H9 (cell line): ENCODE data around the gene ZDHHC16. TPM values are rescaled to one million over a fixed set of nuclear protein-coding genes. Genes with fewer than 3 reads are reported as not detected.

Experiments used
- DNase-seq: peaks from one replicate; pipeline ENCODE4 v3.0.0-alpha.2; 2017
- H2AFZ ChIP-seq: one replicate; pipeline ENCODE4 v1.6.1; 2013; ENCODE audit warnings: mild to moderate bottlenecking, low read length, control low read depth, moderate library complexity
- H2AK5ac ChIP-seq: 2 replicates; pipeline ENCODE4 v1.6.1; 2013; ENCODE audit warnings: low read length, control low read depth, mixed read lengths; ENCODE audit not compliant: insufficient read length
- H2BK120ac ChIP-seq: one replicate; pipeline ENCODE4 v1.6.1; 2013; ENCODE audit warnings: low read depth, mild to moderate bottlenecking, low read length, control low read depth, inconsistent platforms; ENCODE audit not compliant: poor library complexity, severe bottlenecking
- H2BK12ac ChIP-seq: 2 replicates; pipeline ENCODE4 v1.6.1; 2013; ENCODE audit warnings: low read length, control low read depth, mixed read lengths, low read depth; ENCODE audit not compliant: insufficient read length
- H2BK15ac ChIP-seq: 2 replicates; pipeline ENCODE4 v1.6.1; 2013; ENCODE audit warnings: low read depth, low read length, control low read depth
- H2BK20ac ChIP-seq: one replicate; pipeline ENCODE4 v1.6.1; 2013; ENCODE audit warnings: low read depth, mild to moderate bottlenecking, low read length, control low read depth, inconsistent platforms; ENCODE audit not compliant: poor library complexity, severe bottlenecking
- H2BK5ac ChIP-seq: 2 replicates; pipeline ENCODE4 v1.6.1; 2013; ENCODE audit warnings: low read length, control low read depth, mixed read lengths; ENCODE audit not compliant: insufficient read length
- H3K14ac ChIP-seq: 2 replicates; pipeline ENCODE4 v1.6.1; 2013; ENCODE audit warnings: low read length, control low read depth; ENCODE audit not compliant: insufficient read depth
- H3K18ac ChIP-seq: 2 replicates; pipeline ENCODE4 v1.6.1; 2013; ENCODE audit warnings: low read depth, mild to moderate bottlenecking, mixed read lengths, low read length, control low read depth; ENCODE audit not compliant: insufficient read length
- H3K23ac ChIP-seq: 2 replicates; pipeline ENCODE4 v1.6.1; 2013; ENCODE audit warnings: low read length, control low read depth, mixed read lengths, low read depth; ENCODE audit not compliant: insufficient read length
- H3K23me2 ChIP-seq: 2 replicates; pipeline ENCODE4 v1.6.1; 2013; ENCODE audit warnings: low read depth, mild to moderate bottlenecking, mixed read lengths, low read length, control low read depth; ENCODE audit not compliant: insufficient read length, poor library complexity, severe bottlenecking
- H3K27ac ChIP-seq: 2 replicates; pipeline ENCODE4 v1.5.1; 2013; ENCODE audit warnings: low read length, control low read depth, mixed read lengths, low read depth; ENCODE audit not compliant: insufficient read length
- H3K27me3 ChIP-seq: 2 replicates; pipeline ENCODE4 v1.6.1; 2013; ENCODE audit warnings: low read length, control low read depth, inconsistent platforms; ENCODE audit not compliant: insufficient read depth
- H3K4ac ChIP-seq: 2 replicates; pipeline ENCODE4 v1.6.1; 2013; ENCODE audit warnings: low read depth, mild to moderate bottlenecking, control low read depth, inconsistent platforms, low read length, moderate library complexity
- H3K4me1 ChIP-seq: 2 replicates; pipeline ENCODE4 v1.6.1; 2013; ENCODE audit warnings: low read length, control low read depth, inconsistent platforms; ENCODE audit not compliant: insufficient read depth
- H3K4me2 ChIP-seq: 2 replicates; pipeline ENCODE4 v1.6.1; 2013; ENCODE audit warnings: low read length, control low read depth, mixed read lengths; ENCODE audit not compliant: insufficient read length, insufficient read depth
- H3K56ac ChIP-seq: 2 replicates; pipeline ENCODE4 v1.6.1; 2013; ENCODE audit warnings: low read depth, mild to moderate bottlenecking, mixed read lengths, low read length, control low read depth; ENCODE audit not compliant: insufficient read length
- H3K79me1 ChIP-seq: 2 replicates; pipeline ENCODE4 v1.6.1; 2013; ENCODE audit warnings: low read depth, mild to moderate bottlenecking, moderate library complexity, low read length, control low read depth, inconsistent platforms; ENCODE audit not compliant: insufficient read depth, poor library complexity, severe bottlenecking
- H3K79me2 ChIP-seq: 2 replicates; pipeline ENCODE4 v1.6.1; 2013; ENCODE audit warnings: low read length, control low read depth, inconsistent platforms; ENCODE audit not compliant: insufficient read depth
- H3K9ac ChIP-seq: 2 replicates; pipeline ENCODE4 v1.6.1; 2013; ENCODE audit warnings: low read length, control low read depth, mixed read lengths; ENCODE audit not compliant: insufficient read length; ENCODE audit errors: extremely low read depth
- H3K9me3 ChIP-seq: one replicate; pipeline ENCODE4 v1.6.1; 2013; ENCODE audit warnings: low read depth, low read length, inconsistent platforms; ENCODE audit not compliant: control insufficient read depth
- H3T11ph ChIP-seq: one replicate; pipeline ENCODE4 v1.6.1; 2013; ENCODE audit warnings: mild to moderate bottlenecking, low read length, control low read depth, inconsistent platforms
- H4K20me1 ChIP-seq: one replicate; pipeline ENCODE4 v1.6.1; 2013; ENCODE audit not compliant: control insufficient read depth, insufficient read length, insufficient read depth
- H4K5ac ChIP-seq: 2 replicates; pipeline ENCODE4 v1.6.1; 2013; ENCODE audit warnings: low read depth, mild to moderate bottlenecking, mixed read lengths, low read length, control low read depth; ENCODE audit not compliant: insufficient read length
- H4K8ac ChIP-seq: replicated peaks from 2 replicates; pipeline ENCODE4 v1.6.1; 2013; ENCODE audit warnings: low read length, control low read depth, mixed read lengths, low read depth; ENCODE audit not compliant: insufficient read length
- H4K91ac ChIP-seq: 2 replicates; pipeline ENCODE4 v1.6.1; 2013; ENCODE audit warnings: low read depth, mild to moderate bottlenecking, moderate library complexity, mixed read lengths, low read length, control low read depth; ENCODE audit not compliant: insufficient read length
- H3K27ac Mint-ChIP-seq, 3 experiments: 2 replicates in 2 of 3; 3 replicates in 1 of 3; pipeline ENCODE4 v1.8.0; 2020 to 2021; ENCODE audit warnings: mixed read lengths in 3 of 3, mild to moderate bottlenecking in 1 of 3, moderate library complexity in 1 of 3
- H3K27me3 Mint-ChIP-seq: 2 replicates; pipeline ENCODE4 v1.8.0; 2021; ENCODE audit warnings: low read depth, mild to moderate bottlenecking, moderate library complexity, mixed read lengths
- H3K36me3 Mint-ChIP-seq, 3 experiments: 2 replicates in 2 of 3; 3 replicates in 1 of 3; pipeline ENCODE4 v1.8.0; 2020 to 2021; ENCODE audit warnings: low read depth in 3 of 3, mixed read lengths in 3 of 3; ENCODE audit not compliant: insufficient read depth in 1 of 3
- H3K4me1 Mint-ChIP-seq, 2 experiments: 2 replicates each; pipeline ENCODE4 v1.8.0; 2020; ENCODE audit warnings: mixed read lengths in 2 of 2
- H3K4me3 Mint-ChIP-seq, 2 experiments: 2 replicates in 1 of 2; 3 replicates in 1 of 2; pipeline ENCODE4 v1.8.0; 2020 to 2021; ENCODE audit warnings: mild to moderate bottlenecking in 2 of 2, mixed read lengths in 2 of 2, moderate library complexity in 1 of 2
- H3K9me3 Mint-ChIP-seq, 2 experiments: 2 replicates in 1 of 2; 3 replicates in 1 of 2; pipeline ENCODE4 v1.8.0; 2020; ENCODE audit warnings: mild to moderate bottlenecking in 2 of 2, mixed read lengths in 2 of 2, moderate library complexity in 1 of 2
- CTCF ChIP-seq: fragments of 200-600 bp; sonication (generic); conservative IDR thresholded peaks from 3 replicates; pipeline ENCODE4 v1.8.0; 2021; ENCODE audit warnings: antibody characterized with exemption, mild to moderate bottlenecking
- WGBS: extraction: QIAGEN DNeasy Blood & Tissue Kit; methylation state at CpG from one replicate; pipeline ENCODE4 v1.1.7; 2013; ENCODE audit warnings: missing lambda C conversion rate, low lambda C conversion rate, mixed read lengths; ENCODE audit not compliant: insufficient read length; ENCODE audit errors: extremely low coverage; 5-methylcytosine and 5-hydroxymethylcytosine counted together
- total RNA-seq: library from RNA; stranded (reverse); gene quantifications from 2 replicates; pipeline ENCODE4 v1.2.1, GENCODE V29; 2021

The ZDHHC16 gene
- total RNA-seq, 1 experiment from 2014 or later, result 45.4 TPM

- Histone ChIP-seq H2BK15ac (no peak overlapping the region), H3T11ph (no peak overlapping the region), H3K18ac (no peak overlapping the region), H2AK5ac (no peak overlapping the region), H3K9me3 (no peaks in the 10 kb centered on the region), H3K23me2 (peaks cover 14% of the 10 kb centered on the region), H3K79me1 (no peaks in the 10 kb centered on the region), H3K9ac (no peak overlapping the region), H2BK12ac (no peak overlapping the region), H4K8ac (no peak overlapping the region), H4K20me1 (no peaks in the 10 kb centered on the region), H3K14ac (peak overlapping the region; percentile 82), H3K27ac (no peak overlapping the region), H2BK120ac (no peak overlapping the region), H3K56ac (no peak overlapping the region), H3K27me3 (peaks cover 9% of the 10 kb centered on the region; the same call in 1 of the 2 replicates), H3K4me1 (peaks cover 2% of the 10 kb centered on the region; the same call in 1 of the 2 replicates), H3K23ac (no peak overlapping the region), H4K5ac (no peak overlapping the region), H3K4me2 (peak overlapping the region; percentile 97), H4K91ac (no peak overlapping the region), H3K79me2 (peaks cover 9% of the 10 kb centered on the region; the same call in 1 of the 2 replicates), H2BK5ac (no peak overlapping the region), H3K4ac (no peak overlapping the region), H2AFZ (no peak overlapping the region), H2BK20ac (no peak overlapping the region)
- Mint-ChIP-seq H3K27me3 (peaks cover 23% of the 10 kb centered on the region), H3K9me3 (no peaks in the 10 kb centered on the region), H3K36me3 (no peaks in the 10 kb centered on the region; a peak in 2 of 7 replicates), H3K27ac (no peak overlapping the region), H3K4me1 (peaks cover 33 to 41% of the 10 kb centered on the region in 2 experiments), H3K4me3 (peak overlapping the region; percentile 83 to 89)
- TF ChIP-seq CTCF, result no peak
- no peak for DNase-seq
- no CpG with 5 or more reads among the region's 41 CpGs for WGBS
Measured at GRCh38 chr10:97499561-97500296, 53.8 kb downstream of the ZDHHC16 start.
